Common myeloid progenitor, CD34-positive (primary cell): Measurements from ENCODE around the gene ERC2.

ENCODE experiments used
- CTCF ChIA-PET: fragments of 350-600 bp; sonication (Branson Sonifier 250); formaldehyde crosslinking; loops from one replicate; lab custom pipeline; 2021; ENCODE audit warnings: antibody characterized with exemption; lab: Charles Lee
- POLR2A ChIA-PET: fragments of 350-600 bp; sonication (Branson Sonifier 250); formaldehyde crosslinking; loops from one replicate; lab custom pipeline; 2021; ENCODE audit warnings: antibody characterized with exemption; lab: Charles Lee
- DNase-seq, 3 donors: peaks; one replicate each; pipeline versions ENCODE4 v3.0.0 to v3.0.0-alpha.2; 2013
- H3K27ac ChIP-seq, 2 experiments: 1 replicate in 1 of 2; 2 replicates in 1 of 2; pipeline ENCODE4 v1.7.0; 2013; ENCODE audit warnings: inconsistent platforms in 2 of 2, low read length in 2 of 2, mild to moderate bottlenecking in 2 of 2, low read depth in 1 of 2, moderate library complexity in 1 of 2; ENCODE audit not compliant: severe bottlenecking in 2 of 2, insufficient read depth in 1 of 2, poor library complexity in 1 of 2
- H3K27me3 ChIP-seq, 5 experiments: replicated peaks in 2 of 5; 1 replicate in 3 of 5; 2 replicates in 2 of 5; pipeline versions ENCODE4 v1.6.1 to v1.7.0; 2013; ENCODE audit warnings: low read length in 4 of 5, mild to moderate bottlenecking in 2 of 5, moderate library complexity in 2 of 5, inconsistent platforms in 1 of 5; ENCODE audit not compliant: insufficient read depth in 5 of 5, control insufficient read depth in 4 of 5
- H3K36me3 ChIP-seq, 4 experiments: 1 replicate in 2 of 4; 2 replicates in 2 of 4; pipeline versions ENCODE4 v1.6.1 to v1.7.0; 2013; ENCODE audit warnings: low read length in 3 of 4, control low read depth in 1 of 4, mild to moderate bottlenecking in 1 of 4; ENCODE audit not compliant: control insufficient read depth in 4 of 4, insufficient read depth in 4 of 4
- H3K4me1 ChIP-seq, 4 experiments: 1 replicate in 3 of 4; 2 replicates in 1 of 4; pipeline versions ENCODE4 v1.6.1 to v1.7.1; 2013; ENCODE audit warnings: low read length in 3 of 4, mild to moderate bottlenecking in 3 of 4, control low read depth in 1 of 4, inconsistent platforms in 1 of 4, moderate library complexity in 1 of 4; ENCODE audit not compliant: control insufficient read depth in 4 of 4, insufficient read depth in 4 of 4; ENCODE audit errors: control extremely low read depth in 1 of 4
- H3K4me3 ChIP-seq, 7 experiments: 1 replicate in 4 of 7; 2 replicates in 3 of 7; pipeline versions ENCODE4 v1.5.1 to v1.7.0; 2013; ENCODE audit warnings: mild to moderate bottlenecking in 7 of 7, low read length in 6 of 7, moderate library complexity in 6 of 7, inconsistent platforms in 2 of 7, low read depth in 2 of 7, control low read depth in 1 of 7; ENCODE audit not compliant: insufficient read depth in 4 of 7, control insufficient read depth in 1 of 7; ENCODE audit errors: extremely low read depth in 1 of 7
- H3K9me3 ChIP-seq, 5 experiments: 1 replicate in 4 of 5; 2 replicates in 1 of 5; pipeline versions ENCODE4 v1.6.1 to v1.7.1; 2013; ENCODE audit warnings: low read length in 4 of 5, mild to moderate bottlenecking in 2 of 5, inconsistent platforms in 1 of 5, low read depth in 1 of 5, moderate library complexity in 1 of 5; ENCODE audit not compliant: control insufficient read depth in 4 of 5, insufficient read depth in 2 of 5; ENCODE audit errors: control extremely low read depth in 1 of 5
- WGBS: methylation state at CpG from one replicate; pipeline ENCODE4 v1.1.5; 2013; ENCODE audit not compliant: insufficient coverage; 5-methylcytosine and 5-hydroxymethylcytosine counted together

ERC2 gene

GRCh38 chr3:55868347-55868746 lies 599.9 kb downstream of the ERC2 start:
- Histone ChIP-seq H3K4me3 (no peak overlapping the region), H3K27me3 (no peaks in the 10 kb centered on the region), H3K4me1 (no peaks in the 10 kb centered on the region), H3K36me3 (no peaks in the 10 kb centered on the region), H3K9me3 (no peaks in the 10 kb centered on the region), H3K27ac (no peak overlapping the region)
- no peak for DNase-seq
- 100% methylated on average over 1 of the region's 4 CpGs for WGBS
- POLR2A ChIA-PET, result no interaction called here
- CTCF ChIA-PET, result no interaction called here

DNA sequence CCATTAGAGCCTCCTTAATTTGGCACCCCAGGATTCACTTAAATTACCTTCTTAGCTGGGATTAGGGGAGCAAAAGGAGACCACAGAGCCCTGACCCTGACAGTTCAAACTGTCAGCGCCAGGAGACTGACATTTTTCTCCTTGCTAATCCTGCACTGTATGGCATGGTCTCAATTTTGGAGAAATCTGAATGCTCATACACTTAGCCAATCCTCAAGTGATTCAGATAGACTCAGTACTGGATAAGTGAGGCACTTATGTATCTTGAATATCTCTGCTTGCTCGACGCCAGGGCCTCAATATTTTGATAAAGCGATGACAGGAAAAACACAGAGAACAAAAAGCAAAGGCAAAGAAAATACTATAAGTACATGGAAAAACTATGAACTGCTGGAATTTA lies 605.2 kb downstream of the ERC2 start:
- no peak overlapping the region for H3K4me3 ChIP-seq
- H3K9me3 ChIP-seq, result no peaks in the 10 kb centered on the region
- no peak for DNase-seq
- no peaks in the 10 kb centered on the region for H3K27me3 ChIP-seq
- no peaks in the 10 kb centered on the region for H3K4me1 ChIP-seq
- ChIA-PET CTCF (no interaction called here), POLR2A (no interaction called here)
- H3K27ac ChIP-seq, result no peak overlapping the region
- no peaks in the 10 kb centered on the region for H3K36me3 ChIP-seq
- 100% methylated on average over 1 of the region's 4 CpGs for WGBS

- Histone ChIP-seq H3K4me3 (no peak overlapping the region), H3K27me3 (no peaks in the 10 kb centered on the region), H3K9me3 (no peaks in the 10 kb centered on the region), H3K4me1 (no peaks in the 10 kb centered on the region), H3K36me3 (no peaks in the 10 kb centered on the region), H3K27ac (no peak overlapping the region)
- CTCF ChIA-PET, result no interaction called here
- DNase-seq, result no peak
- 90% methylated on average over 3 of the region's 11 CpGs for WGBS
- POLR2A ChIA-PET, result no interaction called here
Measured at GRCh38 chr3:55860049-55860721, 608.1 kb downstream of the ERC2 start.

GRCh38 chr3:55859305-55859704 lies 609.0 kb downstream of the ERC2 start:
- ChIA-PET CTCF (no interaction called here), POLR2A (no interaction called here)
- no peak for DNase-seq
- H3K4me3 ChIP-seq, result no peak overlapping the region
- H3K4me1 ChIP-seq, result no peaks in the 10 kb centered on the region
- no peaks in the 10 kb centered on the region for H3K9me3 ChIP-seq
- H3K27ac ChIP-seq, result no peak overlapping the region
- H3K36me3 ChIP-seq, result no peaks in the 10 kb centered on the region
- H3K27me3 ChIP-seq, result no peaks in the 10 kb centered on the region
- WGBS, result 93% methylated on average over 1 of the region's 2 CpGs

DNA sequence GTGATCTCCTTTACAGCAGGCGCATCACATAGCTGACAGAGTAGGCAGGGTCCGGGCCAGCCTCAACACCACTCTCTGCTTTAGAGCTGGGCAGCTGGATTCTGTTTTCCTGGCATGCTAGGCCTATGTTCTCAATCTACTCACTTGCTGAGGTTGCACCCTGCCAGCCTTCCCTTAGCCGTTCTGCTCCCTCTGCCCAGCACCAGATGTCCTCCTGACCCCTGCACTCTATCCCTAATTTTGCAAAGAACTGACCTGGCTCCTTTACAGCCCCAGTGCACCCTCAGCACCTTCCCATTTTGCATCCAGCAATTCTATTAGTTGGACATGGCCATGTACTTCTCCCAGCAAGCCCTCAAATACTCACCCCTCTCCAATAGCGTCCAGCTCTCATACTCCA lies 609.5 kb downstream of the ERC2 start:
- no peak overlapping the region for H3K4me3 ChIP-seq
- CTCF ChIA-PET, result no interaction called here
- no peaks in the 10 kb centered on the region for H3K9me3 ChIP-seq
- H3K27ac ChIP-seq, result no peak overlapping the region
- DNase-seq, result no peak
- H3K27me3 ChIP-seq, result no peaks in the 10 kb centered on the region
- no peaks in the 10 kb centered on the region for H3K4me1 ChIP-seq
- 96% methylated on average over 4 of the region's 4 CpGs for WGBS
- POLR2A ChIA-PET, result no interaction called here
- no peaks in the 10 kb centered on the region for H3K36me3 ChIP-seq

DNA sequence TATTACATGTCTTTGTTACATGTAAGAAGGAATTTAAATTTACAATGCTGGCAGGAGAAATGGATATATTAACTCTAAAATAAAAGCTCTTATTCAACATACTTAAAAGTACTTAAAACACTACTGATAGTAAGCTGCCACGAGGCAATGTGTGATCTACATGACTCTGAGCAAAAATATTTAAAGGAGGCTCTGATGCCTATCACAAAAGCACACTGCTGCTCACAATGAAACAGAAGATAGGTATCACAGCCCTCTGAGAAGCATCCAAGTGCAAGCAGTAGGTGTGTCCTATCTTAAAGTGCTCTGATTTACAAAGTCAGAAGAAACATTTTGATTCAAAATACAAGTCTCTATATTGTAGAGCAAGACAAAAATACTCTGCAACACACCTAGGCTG lies 610.0 kb downstream of the ERC2 start:
- Histone ChIP-seq H3K4me3 (no peak overlapping the region), H3K27me3 (no peaks in the 10 kb centered on the region), H3K4me1 (no peaks in the 10 kb centered on the region), H3K9me3 (no peaks in the 10 kb centered on the region), H3K36me3 (no peaks in the 10 kb centered on the region), H3K27ac (no peak overlapping the region)
- CTCF ChIA-PET, result no interaction called here
- POLR2A ChIA-PET, result no interaction called here
- WGBS, result no CpG with 5 or more reads among the region's 1 CpG
- DNase-seq, result no peak

DNA sequence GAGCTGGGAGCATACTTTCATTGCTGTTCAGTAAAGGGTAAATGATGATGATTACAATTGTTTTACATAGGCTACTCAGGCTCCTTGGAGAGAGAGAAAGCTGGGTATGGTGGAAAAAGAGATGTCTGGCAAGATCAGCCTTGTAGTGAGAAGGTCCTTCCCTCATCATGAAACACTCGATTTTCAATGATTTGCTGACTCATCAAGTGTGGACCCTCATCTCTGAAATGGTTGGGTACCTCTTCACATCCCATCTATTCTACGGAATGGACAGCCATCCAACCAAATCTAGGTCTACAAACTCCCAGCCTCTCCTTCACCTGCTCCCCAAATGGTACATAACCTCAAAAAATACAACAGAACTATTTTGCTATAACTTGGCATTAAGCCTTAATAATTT lies 610.6 kb downstream of the ERC2 start:
- no peaks in the 10 kb centered on the region for H3K4me1 ChIP-seq
- H3K36me3 ChIP-seq, result no peaks in the 10 kb centered on the region
- 70% methylated on average over 1 of the region's 2 CpGs for whole genome bisulfite sequencing
- CTCF ChIA-PET, result no interaction called here
- POLR2A ChIA-PET, result no interaction called here
- DNase-seq, result no peak
- no peak overlapping the region for H3K4me3 ChIP-seq
- H3K27me3 ChIP-seq, result no peaks in the 10 kb centered on the region
- no peaks in the 10 kb centered on the region for H3K9me3 ChIP-seq
- no peak overlapping the region for H3K27ac ChIP-seq
